Measurements from ENCODE around the gene MEIOC.

MEIOC gene

GRCh38 chr17:44648963-44649362 is 7.3 kb upstream of the MEIOC start:
- TF ChIP-seq YY1 (IDR thresholded peaks at IDR 0.05; ENCODE audit: low read depth) = no peak
- no peak for TF ChIP-seq REST (IDR thresholded peaks at IDR 0.05; ENCODE audit: low read depth)
- TF ChIP-seq NFIC (IDR thresholded peaks at IDR 0.05) = no peak
- no peak for TF ChIP-seq TEAD4 (IDR thresholded peaks at IDR 0.05)
- no peak for TF ChIP-seq CEBPB (IDR thresholded peaks at IDR 0.05)
- no peak for TF ChIP-seq EGR1 (IDR thresholded peaks at IDR 0.05)
- TF ChIP-seq ZBTB7A (IDR thresholded peaks at IDR 0.05; ENCODE audit: low read depth) = no peak

- TF ChIP-seq REST (IDR thresholded peaks at IDR 0.05; ENCODE audit: low read depth) (no peak), MAX (IDR thresholded peaks at IDR 0.05) (no peak), ZBTB7A (IDR thresholded peaks at IDR 0.05; ENCODE audit: low read depth) (no peak), USF1 (IDR thresholded peaks at IDR 0.05) (no peak), TAF1 (IDR thresholded peaks at IDR 0.05; ENCODE audit: low read depth) (no peak), FOXM1 (IDR thresholded peaks at IDR 0.05; ENCODE audit: borderline replicate concordance, low read depth) (no peak), RAD21 (IDR thresholded peaks at IDR 0.05; ENCODE audit: low read depth) (no peak), YY1 (IDR thresholded peaks at IDR 0.05; ENCODE audit: low read depth) (no peak), TEAD4 (IDR thresholded peaks at IDR 0.05) (no peak), TCF12 (IDR thresholded peaks at IDR 0.05; ENCODE audit: low read depth) (no peak), NFIC (IDR thresholded peaks at IDR 0.05) (no peak), EGR1 (IDR thresholded peaks at IDR 0.05) (no peak), EP300 (IDR thresholded peaks at IDR 0.05; ENCODE audit: borderline replicate concordance) (no peak), CREB1 (IDR thresholded peaks at IDR 0.05; ENCODE audit: low read depth) (no peak), CEBPB (IDR thresholded peaks at IDR 0.05) (no peak)
These were observed 5.0 kb upstream of the MEIOC start for GRCh38 chr17:44651228-44651627.

GRCh38 chr17:44652727-44653126 is 3.5 kb upstream of the MEIOC start:
- TF ChIP-seq USF1 (IDR thresholded peaks at IDR 0.05) = no peak
- TF ChIP-seq ZBTB7A (IDR thresholded peaks at IDR 0.05; ENCODE audit: low read depth) = no peak
- TF ChIP-seq TCF12 (IDR thresholded peaks at IDR 0.05; ENCODE audit: low read depth) = no peak
- no peak for TF ChIP-seq EP300 (IDR thresholded peaks at IDR 0.05; ENCODE audit: borderline replicate concordance)
- no peak for TF ChIP-seq YY1 (IDR thresholded peaks at IDR 0.05; ENCODE audit: low read depth)
- TF ChIP-seq CEBPB (IDR thresholded peaks at IDR 0.05) = no peak
- no peak for TF ChIP-seq NFIC (IDR thresholded peaks at IDR 0.05)
- TF ChIP-seq CREB1 (IDR thresholded peaks at IDR 0.05; ENCODE audit: low read depth) = no peak
- TF ChIP-seq MAX (IDR thresholded peaks at IDR 0.05) = no peak
- TF ChIP-seq EGR1 (IDR thresholded peaks at IDR 0.05) = no peak
- TF ChIP-seq REST (IDR thresholded peaks at IDR 0.05; ENCODE audit: low read depth) = no peak
- no peak for TF ChIP-seq TEAD4 (IDR thresholded peaks at IDR 0.05)
- TF ChIP-seq TAF1 (IDR thresholded peaks at IDR 0.05; ENCODE audit: low read depth) = no peak
- TF ChIP-seq RAD21 (IDR thresholded peaks at IDR 0.05; ENCODE audit: low read depth) = no peak
- TF ChIP-seq FOXM1 (IDR thresholded peaks at IDR 0.05; ENCODE audit: borderline replicate concordance, low read depth) = no peak

GRCh38 chr17:44653384-44653783 is 2.9 kb upstream of the MEIOC start:
- TF ChIP-seq RAD21 (IDR thresholded peaks at IDR 0.05; ENCODE audit: low read depth) = no peak
- no peak for TF ChIP-seq EP300 (IDR thresholded peaks at IDR 0.05; ENCODE audit: borderline replicate concordance)
- TF ChIP-seq ZBTB7A (IDR thresholded peaks at IDR 0.05; ENCODE audit: low read depth) = no peak
- no peak for TF ChIP-seq TEAD4 (IDR thresholded peaks at IDR 0.05)
- no peak for TF ChIP-seq MAX (IDR thresholded peaks at IDR 0.05)
- TF ChIP-seq FOXM1 (IDR thresholded peaks at IDR 0.05; ENCODE audit: borderline replicate concordance, low read depth) = no peak
- no peak for TF ChIP-seq USF1 (IDR thresholded peaks at IDR 0.05)
- TF ChIP-seq TCF12 (IDR thresholded peaks at IDR 0.05; ENCODE audit: low read depth) = no peak
- TF ChIP-seq CEBPB (IDR thresholded peaks at IDR 0.05) = no peak
- no peak for TF ChIP-seq EGR1 (IDR thresholded peaks at IDR 0.05)
- no peak for TF ChIP-seq REST (IDR thresholded peaks at IDR 0.05; ENCODE audit: low read depth)
- TF ChIP-seq TAF1 (IDR thresholded peaks at IDR 0.05; ENCODE audit: low read depth) = no peak
